Thymus (tissue), 11 donors: Measurements from ENCODE around the gene NUP210. TPM values are rescaled to one million over a fixed set of nuclear protein-coding genes. Genes with fewer than 3 reads are reported as not detected.

Experiments
- DNase-seq, 9 donors: peaks; one replicate each; pipeline ENCODE4 v3.0.0-alpha.2; 2013; ENCODE audit warnings: low spot score in 9 of 9, low read depth in 6 of 9, missing footprints in 1 of 9
- H3K27ac ChIP-seq, 2 donors: one replicate each; pipeline ENCODE4 v1.5.1; 2013; ENCODE audit warnings: control low read depth in 1 of 2, low read depth in 1 of 2, low read length in 1 of 2, mild to moderate bottlenecking in 1 of 2, moderate library complexity in 1 of 2
- H3K27me3 ChIP-seq, 2 donors: one replicate each; pipeline ENCODE4 v1.5.1; 2013; ENCODE audit warnings: low read length in 1 of 2; ENCODE audit not compliant: control insufficient read depth in 2 of 2, insufficient read depth in 1 of 2
- H3K36me3 ChIP-seq, 2 donors: one replicate each; pipeline ENCODE4 v1.5.1; 2013; ENCODE audit warnings: low read length in 1 of 2, mild to moderate bottlenecking in 1 of 2, moderate library complexity in 1 of 2; ENCODE audit not compliant: control insufficient read depth in 2 of 2, insufficient read depth in 2 of 2
- H3K4me1 ChIP-seq, 2 donors: one replicate each; pipeline ENCODE4 v1.5.1; 2013; ENCODE audit warnings: low read length in 2 of 2; ENCODE audit not compliant: control insufficient read depth in 2 of 2, insufficient read depth in 2 of 2
- H3K4me3 ChIP-seq, 2 donors: one replicate each; pipeline ENCODE4 v1.5.1; 2013; ENCODE audit warnings: low read length in 2 of 2, control low read depth in 1 of 2, mild to moderate bottlenecking in 1 of 2
- H3K9me3 ChIP-seq, 2 donors: one replicate each; pipeline ENCODE4 v1.5.1; 2013; ENCODE audit warnings: low read length in 1 of 2, mild to moderate bottlenecking in 1 of 2; ENCODE audit not compliant: control insufficient read depth in 2 of 2, insufficient read depth in 1 of 2
- WGBS: extraction: QIAGEN DNeasy Blood & Tissue Kit; methylation state at CpG from one replicate; pipeline ENCODE4 v1.1.7; 2013; 5-methylcytosine and 5-hydroxymethylcytosine counted together
- polyA plus RNA-seq: library from polyadenylated mRNA; stranded (reverse); fragments of 200-250 nt; gene quantifications from one replicate; pipeline ENCODE4 v1.2.3, GENCODE V29; 2013
- total RNA-seq: library from RNA; stranded (reverse); fragments of 120-200 nt; gene quantifications from one replicate; pipeline ENCODE4 v1.2.4, GENCODE V29; 2013
- donor health status: healthy.

Gene NUP210
- total and polyA plus RNA-seq, 2 donors, result 22.9 to 23.8 TPM

DNA sequence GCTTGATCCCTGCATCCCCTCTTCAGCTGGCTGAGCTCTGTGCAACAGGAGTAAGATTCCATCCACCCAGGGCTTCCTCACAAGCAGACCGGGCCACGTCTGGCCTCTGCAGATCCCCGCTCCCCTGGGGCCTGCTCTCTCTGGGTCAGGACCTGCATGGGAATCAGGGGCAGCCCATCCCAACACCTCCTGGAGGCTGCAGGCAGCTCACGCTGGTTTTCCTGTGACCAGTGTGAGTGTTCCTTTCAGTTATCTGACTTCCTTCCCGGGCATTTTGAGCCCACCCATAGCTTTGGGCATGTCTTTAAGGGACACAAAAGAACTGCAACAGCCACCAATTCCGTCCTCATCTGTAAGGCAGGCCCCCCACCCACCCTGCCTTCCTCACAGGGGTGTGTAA is 16.3 kb downstream of the NUP210 start:
- Histone ChIP-seq H3K27ac (no peak overlapping the region), H3K4me3 (no peak overlapping the region), H3K27me3 (no peaks in the 10 kb centered on the region), H3K36me3 (peaks cover 21 to 22% of the 10 kb centered on the region in 2 donors), H3K4me1 (peaks cover 0 to 3% of the 10 kb centered on the region in 2 donors), H3K9me3 (peaks cover 5 to 21% of the 10 kb centered on the region in 2 donors)
- DNase-seq, result no peak
- WGBS, result 89% methylated on average over 6 of the region's 6 CpGs

DNA sequence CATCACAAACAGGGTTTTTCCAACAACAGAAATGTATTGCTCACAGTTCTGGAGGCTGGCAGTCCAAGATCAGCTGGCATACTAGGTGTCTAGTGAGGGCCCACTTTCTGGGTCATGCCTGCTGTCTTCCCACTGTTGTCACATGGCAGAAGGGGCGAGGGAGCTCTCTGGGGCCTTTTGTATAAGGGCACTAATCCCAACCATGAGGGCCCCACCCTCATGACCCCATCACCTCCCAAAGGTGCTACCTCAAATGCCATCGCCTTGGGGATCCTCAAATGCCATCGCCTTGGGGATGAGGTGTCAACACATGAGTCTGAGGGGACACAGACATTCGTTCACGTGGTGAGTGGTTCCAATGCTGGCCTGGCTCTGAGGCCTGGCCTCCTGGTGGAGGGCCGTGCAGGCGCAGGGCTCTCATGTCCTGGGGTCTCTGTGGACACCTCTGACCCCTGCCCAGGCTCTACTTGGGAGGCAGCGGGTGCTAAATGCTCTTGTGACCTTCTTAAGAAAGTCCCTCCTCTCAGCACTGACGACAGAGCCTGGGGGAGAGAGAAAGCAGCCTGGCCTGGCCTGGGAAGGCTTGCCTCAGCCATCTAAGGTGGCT is 16.8 kb downstream of the NUP210 start:
- no peaks in the 10 kb centered on the region for H3K27me3 ChIP-seq
- DNase-seq, result no peak
- peaks cover 0 to 3% of the 10 kb centered on the region in 2 donors for H3K4me1 ChIP-seq

GRCh38 chr3:13401149-13401548 is 19.0 kb downstream of the NUP210 start:
- Histone ChIP-seq H3K36me3 (peaks cover 38 to 42% of the 10 kb centered on the region in 2 donors), H3K27me3 (no peaks in the 10 kb centered on the region), H3K27ac (no peak overlapping the region), H3K4me1 (peaks cover 0 to 3% of the 10 kb centered on the region in 2 donors), H3K4me3 (no peak overlapping the region), H3K9me3 (peaks cover 1 to 10% of the 10 kb centered on the region in 2 donors)
- WGBS, result 97% methylated on average over 11 of the region's 11 CpGs
- DNase-seq, result no peak

More for the DNA sequence above, 16.8 kb downstream of the NUP210 start:
- H3K27ac ChIP-seq, result no peak overlapping the region
- no peak overlapping the region for H3K4me3 ChIP-seq
- H3K36me3 ChIP-seq, result peaks cover 25 to 26% of the 10 kb centered on the region in 2 donors
- H3K9me3 ChIP-seq, result peaks cover 2 to 15% of the 10 kb centered on the region in 2 donors
- 99% methylated on average over 9 of the region's 9 CpGs for WGBS

GRCh38 chr3:13400114-13400673 is 19.9 kb downstream of the NUP210 start:
- no peak for DNase-seq
- Histone ChIP-seq H3K36me3 (peaks cover 48 to 50% of the 10 kb centered on the region in 2 donors), H3K4me1 (peaks cover 0 to 3% of the 10 kb centered on the region in 2 donors), H3K27ac (no peak overlapping the region), H3K4me3 (no peak overlapping the region), H3K27me3 (no peaks in the 10 kb centered on the region), H3K9me3 (peaks cover 1 to 10% of the 10 kb centered on the region in 2 donors)
- WGBS, result 95% methylated on average over 13 of the region's 13 CpGs

- no peak overlapping the region for H3K4me3 ChIP-seq
- DNase-seq, result no peak
- peaks cover 1 to 10% of the 10 kb centered on the region in 2 donors for H3K9me3 ChIP-seq
- H3K4me1 ChIP-seq, result peaks cover 0 to 3% of the 10 kb centered on the region in 2 donors
- WGBS, result 99% methylated on average over 12 of the region's 12 CpGs
- peaks cover 53 to 56% of the 10 kb centered on the region in 2 donors for H3K36me3 ChIP-seq
- H3K27me3 ChIP-seq, result no peaks in the 10 kb centered on the region
- no peak overlapping the region for H3K27ac ChIP-seq
Measured at GRCh38 chr3:13399603-13400002, 20.5 kb downstream of the NUP210 start.

- DNase-seq, result no peak
- H3K36me3 ChIP-seq, result peaks cover 66 to 70% of the 10 kb centered on the region in 2 donors
- no peaks in the 10 kb centered on the region for H3K27me3 ChIP-seq
- no peaks in the 10 kb centered on the region for H3K9me3 ChIP-seq
- H3K4me1 ChIP-seq, result peaks cover 0 to 3% of the 10 kb centered on the region in 2 donors
- WGBS, result 96% methylated on average over 8 of the region's 8 CpGs
- H3K4me3 ChIP-seq, result no peak overlapping the region
- H3K27ac ChIP-seq, result no peak overlapping the region
Measured at GRCh38 chr3:13397316-13397715, 22.8 kb downstream of the NUP210 start.

DNA sequence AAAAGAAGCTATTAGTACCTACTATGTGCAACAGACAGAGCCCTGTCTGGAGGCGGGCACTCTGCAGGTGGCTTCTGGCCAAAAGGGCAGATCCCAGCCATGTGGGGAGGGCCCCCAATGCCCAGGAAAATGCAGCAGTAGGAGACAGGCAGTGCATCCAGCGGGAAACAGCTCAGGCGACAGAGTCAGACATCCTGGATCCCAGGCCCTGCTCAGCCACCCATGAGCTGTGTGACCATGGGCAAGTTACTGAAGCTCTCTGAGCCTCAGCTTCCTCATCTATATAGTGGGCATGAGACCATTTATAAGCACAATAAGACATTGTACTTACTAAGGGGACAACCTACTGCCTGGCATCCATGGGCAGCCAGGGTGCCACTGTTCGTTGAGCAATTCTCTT is 25.8 kb downstream of the NUP210 start:
- peaks cover 87 to 88% of the 10 kb centered on the region in 2 donors for H3K36me3 ChIP-seq
- H3K4me3 ChIP-seq, result no peak overlapping the region
- no peak overlapping the region for H3K27ac ChIP-seq
- no peaks in the 10 kb centered on the region for H3K9me3 ChIP-seq
- no peak for DNase-seq
- 85% methylated on average over 4 of the region's 4 CpGs for WGBS
- no peaks in the 10 kb centered on the region for H3K4me1 ChIP-seq
- no peaks in the 10 kb centered on the region for H3K27me3 ChIP-seq

DNA sequence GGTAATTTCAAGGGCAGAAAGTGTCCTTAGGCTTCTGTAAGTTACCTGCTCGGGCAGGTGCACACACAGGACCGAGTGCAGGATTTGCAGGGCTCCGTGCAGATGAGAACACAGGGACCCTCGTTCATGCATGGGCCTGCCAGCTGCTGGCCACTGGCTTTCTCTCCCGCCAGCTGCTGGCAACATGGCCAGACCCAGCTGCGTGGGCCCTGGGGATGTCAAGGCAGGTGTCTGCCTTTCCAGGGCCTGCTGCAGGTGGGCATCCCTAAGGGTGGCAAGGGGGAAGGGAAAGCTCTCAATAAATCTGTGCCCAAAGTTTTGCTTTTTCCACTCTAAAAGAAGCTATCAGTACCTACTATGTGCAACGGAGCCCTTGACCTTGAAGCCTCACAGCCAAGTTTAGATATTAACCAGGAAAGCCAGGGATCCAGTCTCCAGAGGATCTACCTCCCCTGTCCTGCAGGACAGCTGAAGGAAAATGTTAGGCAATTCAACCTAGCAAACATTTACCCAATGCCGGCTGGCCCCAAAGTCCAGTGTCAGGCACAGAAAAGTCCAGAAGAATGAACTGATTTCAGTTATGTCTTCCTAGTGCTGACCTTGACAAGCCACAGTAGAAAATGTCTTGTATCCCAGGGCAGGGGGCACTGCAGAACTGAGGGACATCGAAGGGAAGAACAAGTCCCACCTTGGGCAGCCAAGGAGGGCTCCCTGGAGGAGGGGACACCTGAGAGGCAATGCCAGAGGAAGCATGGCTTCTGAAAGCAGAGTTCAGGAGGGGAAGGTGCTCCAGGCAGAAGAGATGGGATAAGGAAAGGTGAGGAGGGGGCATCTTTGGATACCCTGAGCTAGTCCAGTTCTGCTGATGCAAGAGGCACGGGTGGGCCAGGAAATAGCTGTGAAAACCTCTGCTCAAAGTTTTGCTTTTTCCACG is 26.4 kb downstream of the NUP210 start:
- DNase-seq, result no peak
- Histone ChIP-seq H3K4me3 (no peak overlapping the region), H3K4me1 (no peaks in the 10 kb centered on the region), H3K27ac (no peak overlapping the region), H3K9me3 (no peaks in the 10 kb centered on the region), H3K27me3 (no peaks in the 10 kb centered on the region), H3K36me3 (peaks cover 93 to 94% of the 10 kb centered on the region in 2 donors)
- 88% methylated on average over 11 of the region's 11 CpGs for WGBS

GRCh38 chr3:13391308-13391707 is 28.8 kb downstream of the NUP210 start:
- DNase-seq, result no peak
- peaks cover 96% of the 10 kb centered on the region in 2 donors for H3K36me3 ChIP-seq
- 97% methylated on average over 7 of the region's 7 CpGs for WGBS
- H3K4me3 ChIP-seq, result no peak overlapping the region
- H3K4me1 ChIP-seq, result no peaks in the 10 kb centered on the region
- no peaks in the 10 kb centered on the region for H3K27me3 ChIP-seq
- no peak overlapping the region for H3K27ac ChIP-seq
- no peaks in the 10 kb centered on the region for H3K9me3 ChIP-seq
